Hindlimb muscle (tissue), 1 donor: ENCODE data around the gene SPART. TPM values are rescaled to one million over a fixed set of nuclear protein-coding genes. Genes with fewer than 3 reads are reported as not detected.
"Not testable (repeated sequence)": the region's sequence is repeated elsewhere in the genome, so short reads cannot be mapped to it uniquely, and the experiment has no call there.

ENCODE experiments used
- DNase-seq: peaks from one replicate; pipeline ENCODE4 v3.0.0-alpha.2; 2013
- polyA plus RNA-seq: library from polyadenylated mRNA; unstranded; fragments of 120-200 nt; gene quantifications from one replicate; pipeline ENCODE4 v1.2.1, GENCODE V29; 2013; ENCODE audit not compliant: insufficient read length

Gene SPART
- polyA plus RNA-seq, 1 donor = 55.0 TPM

DNA sequence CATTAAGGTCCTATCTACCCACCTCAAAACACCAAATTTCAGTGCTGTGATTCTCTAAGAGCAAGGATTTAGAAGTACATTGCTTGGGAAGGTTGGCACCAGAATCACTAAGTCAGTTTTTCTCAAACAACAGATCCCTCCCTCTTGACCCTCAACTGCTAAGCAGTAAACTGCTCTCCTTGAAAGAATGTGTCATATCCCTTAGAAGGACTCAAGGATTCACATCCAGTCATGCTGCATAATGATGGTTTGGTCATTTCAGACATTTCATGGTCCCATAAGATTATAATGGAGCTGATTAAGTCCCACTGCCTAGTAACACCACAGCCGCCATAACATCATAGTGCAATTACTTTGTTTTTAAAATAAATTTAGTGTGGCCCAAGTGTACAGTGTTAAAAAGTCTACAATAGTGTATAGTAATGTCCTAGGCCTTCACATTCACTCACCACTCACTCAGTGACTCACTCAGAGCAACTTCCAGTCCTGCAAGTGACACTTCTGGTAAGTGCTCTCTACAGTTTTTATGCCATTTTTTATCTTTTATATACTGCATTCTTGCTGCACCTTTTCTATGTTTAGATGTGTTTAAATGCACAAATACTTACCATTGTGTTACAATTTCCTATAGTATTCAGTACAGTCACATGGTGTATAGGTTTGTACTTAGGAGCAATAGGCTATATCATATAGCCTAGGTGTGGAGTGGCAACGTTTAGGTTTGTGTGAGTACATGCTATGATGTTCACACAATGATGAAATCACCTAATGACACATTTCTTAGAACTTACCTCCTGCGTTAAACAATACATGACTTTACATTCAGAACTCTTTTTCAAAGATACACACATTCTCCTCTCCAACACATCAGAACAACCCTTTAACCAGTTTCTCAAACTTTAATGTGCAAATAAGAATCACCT is 32.9 kb downstream of the SPART start:
- DNase-seq = no peak

DNA sequence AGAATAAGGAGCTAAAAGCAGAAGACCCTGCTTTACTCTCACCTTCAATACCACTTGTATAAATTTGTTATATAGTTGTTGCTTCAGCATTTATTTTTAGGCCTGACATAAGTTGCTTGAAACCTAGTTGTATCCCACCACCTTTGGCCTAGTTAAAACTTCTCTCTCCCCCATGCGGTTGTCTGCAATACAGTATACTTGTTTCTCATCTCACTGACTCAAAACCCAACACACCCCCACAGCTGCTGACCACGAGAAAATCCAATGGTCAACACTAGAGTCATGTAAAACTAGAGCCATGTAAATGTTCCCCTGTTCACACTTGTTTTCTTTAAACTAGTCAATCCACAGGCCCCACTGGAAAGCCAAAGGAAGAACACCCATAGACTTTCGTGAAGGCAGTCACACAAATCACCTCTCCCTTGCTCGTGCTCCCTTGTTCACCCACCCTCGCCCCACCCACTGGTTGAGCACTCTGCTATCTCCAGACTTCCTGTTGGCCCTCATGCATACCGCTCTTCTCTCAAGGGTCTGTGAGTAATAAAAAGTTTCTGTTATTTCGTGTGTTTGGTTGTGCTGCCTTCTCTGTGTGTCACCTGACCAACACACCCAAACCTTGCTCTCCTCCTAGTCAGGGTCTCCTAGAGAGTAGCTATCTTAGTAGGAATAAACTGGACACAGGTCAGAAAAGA is 35.6 kb downstream of the SPART start:
- no peak for DNase-seq

DNA sequence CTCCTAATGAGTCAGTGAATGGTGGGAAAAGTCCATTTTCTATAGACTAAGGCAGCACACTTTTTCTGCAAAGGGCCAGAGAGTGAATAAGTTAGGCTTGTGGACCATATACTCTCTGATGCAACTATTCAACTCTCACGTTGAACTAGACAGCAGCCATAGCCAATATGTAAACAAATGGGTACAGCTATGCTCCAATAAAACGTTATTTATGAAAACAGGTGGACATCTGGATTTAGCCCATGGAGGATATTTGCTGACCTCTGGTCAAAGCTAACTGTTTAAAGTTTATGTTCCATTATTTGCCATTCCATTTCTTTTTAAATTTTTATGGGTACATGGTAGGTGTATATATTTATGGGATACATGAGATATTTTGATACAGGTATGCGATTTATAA is 43.9 kb downstream of the SPART start:
- DNase-seq = no peak

DNA sequence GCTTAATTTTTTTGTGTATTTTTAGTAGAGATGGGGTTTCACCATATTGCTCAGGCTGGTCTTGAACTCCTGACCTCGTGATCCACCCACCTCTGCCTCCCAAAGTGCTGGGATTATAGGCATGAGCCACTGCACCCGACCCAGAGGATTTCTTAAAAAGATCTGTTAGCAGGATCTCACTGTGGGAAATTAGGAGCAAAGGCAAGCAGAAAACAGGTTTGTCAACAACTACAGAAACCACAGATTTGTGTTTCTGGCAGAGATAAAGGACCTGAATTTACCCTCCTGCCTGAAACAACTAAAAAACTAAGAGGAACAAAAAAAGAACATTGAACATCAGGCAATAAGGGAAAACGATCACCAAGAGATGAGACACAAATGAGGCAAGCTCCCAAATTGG is 46.7 kb downstream of the SPART start:
- not testable (repeated sequence) for DNase-seq

DNA sequence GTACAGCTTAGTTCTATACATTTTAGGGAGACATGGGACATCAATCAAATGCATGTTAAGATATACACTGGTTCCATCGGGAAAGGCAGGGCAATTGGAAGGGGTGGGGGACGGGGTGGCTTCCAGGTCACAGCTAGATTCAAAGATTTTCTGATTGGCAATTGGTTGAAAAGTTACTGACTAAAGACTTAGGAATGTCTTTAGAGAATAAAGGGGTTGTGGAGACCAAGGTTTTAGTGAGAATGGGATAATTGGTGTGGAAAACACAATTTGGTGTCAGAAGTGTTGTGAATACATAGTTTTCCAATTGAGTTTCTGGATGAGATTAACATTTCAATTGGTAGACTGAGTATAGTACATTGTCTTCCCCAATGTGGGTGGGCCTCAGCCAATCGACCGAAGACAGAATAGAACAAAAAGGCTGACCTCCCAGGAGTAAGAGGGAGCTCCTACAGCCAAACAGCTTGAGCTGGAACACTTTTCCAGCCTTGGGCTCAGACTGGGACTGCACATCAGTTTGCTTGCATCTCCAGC is 47.6 kb downstream of the SPART start:
- peak; percentile 28 for DNase-seq

DNA sequence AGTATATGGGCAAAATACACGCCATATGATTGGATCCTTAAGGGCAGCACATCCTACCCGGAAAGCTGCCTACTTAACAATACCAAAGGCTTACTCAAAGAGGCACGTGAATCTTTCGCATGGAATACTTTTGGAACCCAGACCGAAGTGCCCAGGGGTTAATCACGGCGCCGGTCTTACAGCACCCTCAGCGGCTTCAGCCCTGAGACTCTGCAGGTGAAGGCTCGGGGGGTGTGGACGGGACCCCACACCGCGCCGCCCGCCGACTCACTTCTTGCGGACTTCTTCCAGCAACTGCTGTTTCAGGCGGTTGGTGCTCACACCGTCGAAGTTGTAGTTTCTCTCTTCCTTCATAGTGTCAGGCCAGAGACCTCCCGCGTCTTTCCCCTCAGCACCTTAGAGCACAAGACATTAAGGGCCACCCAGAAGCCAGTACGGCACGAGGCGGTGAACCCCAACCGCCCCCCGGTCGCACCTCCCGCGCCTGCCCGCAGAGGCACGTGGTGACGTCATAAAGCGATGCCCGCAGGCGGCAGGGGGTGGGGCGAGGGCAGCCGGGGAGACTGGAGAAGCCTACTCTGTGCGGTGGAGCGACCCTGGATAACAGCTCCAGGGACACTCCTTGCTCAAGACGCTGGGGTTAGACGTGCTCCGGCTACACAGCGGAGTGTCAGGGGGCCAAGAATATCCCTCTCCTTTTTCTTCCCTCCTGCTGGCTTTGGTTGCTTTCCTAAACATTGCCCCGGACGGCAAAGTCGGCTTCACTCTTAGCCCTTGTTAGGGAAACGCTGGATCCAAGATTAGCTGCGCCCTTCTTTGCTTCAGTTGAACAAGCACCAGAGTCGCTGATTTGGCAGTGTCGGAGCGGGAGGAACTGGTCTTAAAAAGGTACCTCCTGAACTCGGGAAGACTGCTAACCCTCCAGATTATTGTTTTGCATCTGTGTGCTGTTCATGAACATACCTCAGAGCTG is 48.5 kb downstream of the SPART start, which contains the start of gene CCDC169:
CCDC169 (minus strand) TSS at position 449 of the 973 bp plus-strand sequence; CDS start at position 354, 95 bp downstream.
- DNase-seq = peak; percentile 43

DNA sequence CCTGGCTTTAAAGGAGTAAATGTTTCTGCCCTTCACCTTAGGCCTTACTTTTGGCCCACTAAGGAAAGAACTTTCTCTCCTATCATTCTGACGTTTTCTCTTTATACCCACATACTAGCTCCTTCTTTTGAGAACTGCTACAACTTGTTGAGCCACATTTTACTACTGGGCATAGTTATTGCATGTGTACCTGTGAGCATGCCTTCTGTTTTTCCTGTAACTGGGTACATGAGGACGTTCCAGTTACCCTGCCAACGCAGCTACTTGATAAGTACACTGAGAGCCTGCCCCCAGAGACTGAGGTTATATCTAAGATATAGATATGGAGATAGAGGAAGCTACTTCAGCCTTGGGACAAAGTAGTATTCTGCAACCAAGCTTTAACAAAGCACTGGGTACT is 52.1 kb downstream of the SPART start:
- DNase-seq = no peak

DNA sequence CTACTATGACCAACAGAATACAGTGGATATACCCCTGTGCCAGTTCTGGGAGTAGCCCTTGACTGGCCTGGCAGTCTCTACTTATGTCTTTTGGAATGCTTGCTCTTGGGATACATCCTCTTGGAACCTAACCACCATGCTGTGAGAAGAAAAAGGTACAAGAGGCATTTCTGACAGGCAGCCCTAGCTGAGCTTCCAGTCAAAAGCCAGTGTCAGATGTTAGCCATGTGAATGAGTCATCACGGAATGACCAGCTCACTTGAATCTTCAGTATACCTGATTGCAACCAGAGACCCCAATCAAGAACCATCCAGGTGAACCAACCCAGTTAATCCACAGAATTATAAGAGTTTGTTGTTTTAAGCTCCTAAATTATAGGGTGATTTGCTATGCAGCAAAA is 52.7 kb downstream of the SPART start:
- DNase-seq = no peak

DNA sequence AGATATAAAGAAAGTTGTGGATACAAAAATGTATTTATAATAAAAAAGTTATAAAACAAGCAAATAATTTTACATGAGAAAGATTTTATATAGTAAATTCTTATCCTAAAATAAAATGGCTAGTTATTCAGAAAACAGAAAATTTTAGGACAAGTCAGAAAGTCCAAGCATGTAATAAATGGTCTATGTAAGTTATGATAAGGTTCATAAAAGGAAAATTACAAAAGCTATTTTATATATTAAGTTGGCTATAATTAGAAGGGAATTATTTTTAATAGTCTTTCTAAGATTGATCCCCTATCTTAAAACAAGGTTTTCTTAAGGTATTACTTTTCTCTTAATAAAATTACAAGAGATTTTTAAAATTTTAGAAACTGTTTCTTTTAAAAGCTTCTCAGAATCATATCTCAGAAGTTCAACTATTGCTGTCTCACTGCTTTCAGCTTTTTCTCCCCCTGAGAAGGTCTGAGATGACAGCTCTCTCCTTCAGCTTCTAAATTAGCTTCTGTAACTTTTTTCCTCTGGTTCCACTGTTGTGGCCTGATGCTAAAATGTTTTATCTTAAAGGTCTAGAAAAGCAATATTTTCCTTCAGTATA is 57.3 kb downstream of the SPART start:
- DNase-seq = no peak

DNA sequence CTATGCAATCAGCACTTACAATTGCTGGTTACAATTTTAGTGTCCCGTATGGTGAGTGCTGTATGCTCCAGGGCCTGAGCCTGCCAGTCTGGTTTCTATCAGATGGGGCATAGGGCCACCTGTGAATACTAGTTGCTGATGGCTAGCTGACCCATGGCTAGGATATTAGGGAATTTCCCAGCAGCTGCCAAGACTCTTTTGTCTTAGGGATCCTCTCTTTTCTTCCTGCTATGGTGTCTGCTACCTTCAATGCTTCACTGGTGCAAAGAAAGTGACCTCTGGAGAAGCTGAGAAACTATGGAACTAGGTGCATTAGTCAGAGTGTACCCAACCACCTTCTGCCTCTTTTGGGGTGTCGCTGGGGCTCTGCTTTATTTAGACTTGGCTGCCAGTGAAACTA is 60.2 kb downstream of the SPART start:
- no peak for DNase-seq

DNA sequence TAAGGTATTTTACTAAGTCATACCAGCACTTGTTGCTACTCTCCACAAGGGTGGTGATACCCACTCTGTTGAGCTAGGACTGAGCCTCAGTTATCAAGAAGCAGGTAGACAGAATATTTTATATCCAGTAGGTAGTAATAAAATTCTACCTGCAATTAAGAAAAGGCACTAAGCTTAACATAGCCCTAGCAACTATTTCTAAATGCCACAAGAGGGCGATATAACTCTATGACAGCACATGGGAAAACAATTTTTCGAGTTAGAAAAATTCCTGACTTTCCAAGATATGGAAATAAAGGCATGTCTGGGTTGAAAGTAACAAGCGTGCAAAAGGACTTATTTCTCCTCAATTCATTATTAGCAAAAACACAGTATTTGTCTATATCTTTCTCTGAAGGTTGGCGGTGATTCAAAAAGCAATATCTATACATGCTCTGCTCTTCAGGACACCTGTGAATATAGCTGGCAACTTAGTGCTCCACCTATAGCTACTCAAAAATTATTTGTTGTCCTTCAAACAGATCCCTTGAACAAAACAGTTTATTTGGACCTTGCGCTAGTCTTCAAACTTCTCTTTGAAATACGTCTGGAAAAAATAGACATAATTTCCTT is 63.3 kb downstream of the SPART start:
- peak; percentile 42 for DNase-seq

DNA sequence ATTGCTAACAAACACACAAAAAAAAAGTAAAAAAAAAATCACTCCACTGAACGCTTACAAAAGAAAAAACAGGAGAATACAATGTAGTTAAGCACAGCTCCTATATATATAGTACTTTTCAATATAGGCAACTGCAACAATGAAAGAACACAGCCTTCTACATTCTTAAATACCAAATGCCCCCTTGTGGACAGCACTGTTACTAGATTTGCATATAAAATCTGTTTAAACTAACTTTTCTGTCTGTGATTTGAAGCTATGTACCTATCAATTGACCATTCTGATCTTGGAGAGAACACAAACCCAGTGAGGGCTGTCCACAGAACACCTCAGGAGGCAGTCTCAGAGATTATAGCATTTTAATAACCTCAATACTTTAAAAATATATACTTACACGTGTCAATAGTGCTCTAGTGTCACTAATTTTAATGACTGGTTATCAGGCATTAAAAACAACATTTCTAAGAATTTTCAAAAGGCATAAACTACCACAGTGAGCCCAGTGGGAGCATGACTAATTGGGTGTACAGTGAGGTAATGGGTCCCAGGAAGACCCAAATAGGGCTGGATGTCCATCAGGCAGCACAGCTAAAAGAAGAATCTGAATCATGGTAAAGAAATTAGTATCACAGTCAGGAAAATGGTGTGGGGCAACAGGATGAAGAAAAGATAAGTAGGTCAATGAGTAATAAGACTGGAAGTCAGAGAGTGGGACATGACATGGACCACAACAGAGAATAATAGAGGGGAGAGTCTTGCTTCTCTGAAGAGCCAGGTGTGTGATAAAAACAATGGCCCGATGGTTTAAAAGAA is 70.8 kb downstream of the SPART start:
- peak; percentile 71 for DNase-seq

DNA sequence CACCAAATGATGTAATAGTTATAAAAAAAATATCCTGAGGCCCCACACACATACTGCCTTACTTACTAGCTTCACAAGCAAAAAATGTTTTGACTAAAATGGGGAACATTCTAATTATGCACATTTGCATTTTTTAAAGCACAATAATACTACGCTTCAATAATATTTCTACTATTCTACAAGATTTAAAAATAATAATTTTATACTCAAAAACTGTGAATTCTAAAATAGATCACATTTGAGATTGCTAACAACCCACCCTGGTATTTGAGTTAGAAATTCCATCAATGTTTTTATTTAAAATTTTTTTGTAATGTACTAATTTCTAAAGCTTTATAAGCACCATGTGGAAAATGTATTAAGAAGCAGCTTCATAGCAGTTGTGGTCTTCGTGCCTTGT is 72.8 kb downstream of the SPART start:
- no peak for DNase-seq

DNA sequence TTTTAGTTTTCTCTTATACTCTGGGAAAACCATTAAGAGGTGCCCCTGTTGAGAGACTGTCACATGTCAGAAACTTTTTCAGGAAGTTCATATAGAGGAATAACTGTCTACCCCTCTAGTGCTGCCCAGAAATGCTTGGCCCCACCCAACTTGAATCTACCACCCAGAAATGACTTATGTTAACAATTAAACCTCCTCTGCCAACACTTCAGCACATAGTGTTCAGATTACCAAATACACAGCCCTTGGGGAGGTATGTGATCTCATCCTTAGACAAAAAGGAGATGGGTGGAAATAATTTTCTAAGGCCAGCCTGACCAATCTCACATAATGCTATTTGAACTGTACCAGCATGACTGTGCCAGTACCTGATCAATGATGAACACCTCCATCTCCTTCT is 84.2 kb downstream of the SPART start:
- no peak for DNase-seq

DNA sequence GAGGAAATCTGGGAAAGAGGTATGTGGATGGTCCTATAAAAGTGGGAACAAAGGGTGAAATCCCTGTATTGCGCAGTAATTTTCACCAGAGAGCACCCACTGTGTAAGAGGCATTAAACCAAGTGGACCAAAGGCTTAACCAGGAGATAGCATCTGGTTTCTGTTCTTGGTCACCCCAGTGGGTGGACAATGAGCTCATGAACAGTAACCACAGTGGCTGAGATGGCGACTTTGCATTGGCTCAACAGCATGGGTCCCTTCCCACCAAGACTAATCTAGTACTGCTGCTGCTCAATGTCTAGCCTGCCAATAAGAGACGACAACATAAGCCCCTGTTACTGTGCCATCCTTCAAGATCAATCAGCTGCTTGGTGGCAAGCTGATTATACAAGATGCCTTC is 85.2 kb downstream of the SPART start:
- DNase-seq = no peak

DNA sequence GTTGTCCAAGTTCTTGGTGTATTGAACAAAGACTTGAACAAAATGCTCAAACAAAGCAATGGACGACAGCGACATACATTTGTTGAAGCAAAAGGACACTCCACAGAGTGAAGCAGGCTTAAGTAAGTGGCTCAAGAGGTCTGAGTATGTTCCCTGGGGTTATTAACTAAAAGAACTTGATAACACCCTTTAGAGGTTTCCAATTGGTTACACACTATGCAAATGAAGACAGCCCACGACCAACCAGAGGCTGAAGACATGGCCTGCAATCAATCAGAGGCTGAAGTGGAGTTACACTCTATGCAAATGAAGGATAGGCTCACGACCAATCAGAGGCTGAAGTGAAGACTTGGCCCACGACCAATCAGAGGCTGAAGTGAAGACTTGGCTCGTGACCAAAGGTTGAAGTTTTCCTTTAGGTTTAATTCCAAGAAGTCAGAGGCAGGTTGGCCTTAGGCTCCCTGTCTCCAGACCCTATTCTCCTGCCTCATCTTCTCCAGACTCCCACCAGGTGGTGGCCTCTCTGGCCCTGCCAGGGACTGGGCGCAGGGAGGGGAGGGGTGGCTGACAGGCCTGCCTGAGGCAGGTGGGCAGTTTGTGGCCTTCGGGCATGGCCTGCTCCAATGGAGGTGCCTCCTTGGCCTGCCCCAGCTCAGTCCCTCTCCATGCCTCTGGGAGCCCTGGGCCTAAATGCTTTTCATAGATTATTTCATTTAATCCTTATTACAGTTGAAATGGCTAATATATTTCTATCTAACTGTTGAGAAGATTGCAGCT is 86.6 kb downstream of the SPART start:
- DNase-seq = no peak

DNA sequence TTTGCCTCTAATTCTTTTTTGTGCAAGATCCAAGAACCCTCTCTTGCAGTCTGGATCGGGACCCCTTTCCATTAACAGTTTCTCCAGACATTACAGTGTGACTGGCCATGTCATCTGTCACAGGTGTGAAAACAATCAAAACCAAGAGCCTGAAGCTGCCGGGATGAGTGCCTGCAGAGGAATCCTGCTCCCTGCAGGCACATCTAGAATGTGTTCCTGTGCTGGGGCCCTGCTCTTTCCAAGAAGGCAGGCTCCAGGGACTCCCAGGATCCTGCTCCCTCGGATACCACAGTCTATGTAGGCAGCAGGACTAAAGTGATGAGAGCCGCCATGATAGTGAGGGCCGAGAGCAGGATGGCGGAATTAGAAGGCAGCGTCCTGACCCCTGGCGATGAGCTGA is 87.4 kb downstream of the SPART start:
- no peak for DNase-seq
